Measurements from ENCODE around the gene CORO2A. TPM values are rescaled to one million over a fixed set of nuclear protein-coding genes. Genes with fewer than 3 reads are reported as not detected.
A peak's percentile ranks its signal among the peaks of the same experiment; 100 is the strongest.

Gene CORO2A
- total and polyA plus RNA-seq, 2 of the 13 experiments (the other 11 are each of a cell fraction or from before 2014, with no cell fraction given), result 14.4 to 15.3 TPM

DNA sequence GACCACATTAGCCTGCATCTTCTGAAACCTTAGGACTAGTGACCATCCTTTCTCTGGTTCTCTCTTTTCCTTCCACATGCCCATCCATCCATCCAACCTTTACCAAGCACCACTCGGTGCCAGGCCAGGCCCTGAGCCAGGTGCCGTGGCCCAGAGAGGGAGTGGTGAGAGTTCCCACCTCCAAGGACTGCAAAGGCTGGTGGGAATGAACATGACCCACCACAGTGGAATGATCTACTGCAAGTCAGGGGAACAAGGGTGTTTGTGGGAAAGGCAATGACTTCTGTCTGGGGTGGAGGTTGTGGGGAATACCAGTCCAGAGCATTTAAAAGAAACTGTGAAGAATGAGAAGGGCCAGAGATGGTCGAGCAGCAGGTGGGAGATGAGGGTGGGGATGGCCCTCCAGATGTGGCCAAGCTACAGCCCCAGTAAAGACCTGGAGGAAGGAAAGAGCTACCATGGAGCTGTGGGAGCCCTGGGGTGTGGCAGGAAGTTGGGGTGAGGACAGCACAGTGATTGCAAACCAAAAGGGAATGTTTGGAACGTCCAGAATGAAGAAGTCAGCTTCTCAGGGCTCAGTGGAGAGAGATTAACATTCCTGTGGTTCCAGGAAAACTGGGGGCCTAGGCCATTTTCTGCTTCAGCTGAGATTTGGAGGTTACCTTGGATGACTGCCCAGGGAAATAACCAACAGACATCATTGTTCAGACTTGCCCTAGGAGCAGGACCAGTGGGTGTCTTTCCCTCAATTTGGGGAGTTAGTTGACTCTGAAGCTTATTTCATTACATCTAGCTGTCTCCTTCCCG lies 30.7 kb upstream of the CORO2A start (continued):
- TF ChIP-seq SOX13 (IDR thresholded peaks at IDR 0.05) (no peak), SOX13 (CRISPR knock-in tag; conservative IDR thresholded peaks at IDR 0.05 in 1 of 2, IDR thresholded peaks at IDR 0.05 in 1 of 2) (peak in 1 of 2 experiments; percentile 31; a peak in 1 of 4 replicates), RXRB (CRISPR knock-in tag; IDR thresholded peaks at IDR 0.05; ENCODE audit: borderline replicate concordance) (0 out of 2 replicates have a peak, but pooled peaks have one; percentile 10), ETV5 (CRISPR knock-in tag; IDR thresholded peaks at IDR 0.05; ENCODE audit: borderline replicate concordance) (peak; percentile 16; the same call in 1 of the 2 replicates), RBFOX2 (IDR thresholded peaks at IDR 0.05; ENCODE audit: low read depth, low read length) (no peak), NCOA2 (CRISPR knock-in tag; IDR thresholded peaks at IDR 0.05) (peak; percentile 42; the same call in 1 of the 2 replicates)
- TF ChIP-seq, protein P1, sequence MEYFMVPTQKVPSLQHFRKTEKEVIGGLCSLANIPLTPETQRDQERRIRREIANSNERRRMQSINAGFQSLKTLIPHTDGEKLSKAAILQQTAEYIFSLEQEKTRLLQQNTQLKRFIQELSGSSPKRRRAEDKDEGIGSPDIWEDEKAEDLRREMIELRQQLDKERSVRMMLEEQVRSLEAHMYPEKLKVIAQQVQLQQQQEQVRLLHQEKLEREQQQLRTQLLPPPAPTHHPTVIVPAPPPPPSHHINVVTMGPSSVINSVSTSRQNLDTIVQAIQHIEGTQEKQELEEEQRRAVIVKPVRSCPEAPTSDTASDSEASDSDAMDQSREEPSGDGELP (IDR thresholded peaks at IDR 0.05; ENCODE audit: borderline replicate concordance, low read depth), result peak; percentile 44; the same call in 1 of the 2 replicates
- TF ChIP-seq, protein P2, sequence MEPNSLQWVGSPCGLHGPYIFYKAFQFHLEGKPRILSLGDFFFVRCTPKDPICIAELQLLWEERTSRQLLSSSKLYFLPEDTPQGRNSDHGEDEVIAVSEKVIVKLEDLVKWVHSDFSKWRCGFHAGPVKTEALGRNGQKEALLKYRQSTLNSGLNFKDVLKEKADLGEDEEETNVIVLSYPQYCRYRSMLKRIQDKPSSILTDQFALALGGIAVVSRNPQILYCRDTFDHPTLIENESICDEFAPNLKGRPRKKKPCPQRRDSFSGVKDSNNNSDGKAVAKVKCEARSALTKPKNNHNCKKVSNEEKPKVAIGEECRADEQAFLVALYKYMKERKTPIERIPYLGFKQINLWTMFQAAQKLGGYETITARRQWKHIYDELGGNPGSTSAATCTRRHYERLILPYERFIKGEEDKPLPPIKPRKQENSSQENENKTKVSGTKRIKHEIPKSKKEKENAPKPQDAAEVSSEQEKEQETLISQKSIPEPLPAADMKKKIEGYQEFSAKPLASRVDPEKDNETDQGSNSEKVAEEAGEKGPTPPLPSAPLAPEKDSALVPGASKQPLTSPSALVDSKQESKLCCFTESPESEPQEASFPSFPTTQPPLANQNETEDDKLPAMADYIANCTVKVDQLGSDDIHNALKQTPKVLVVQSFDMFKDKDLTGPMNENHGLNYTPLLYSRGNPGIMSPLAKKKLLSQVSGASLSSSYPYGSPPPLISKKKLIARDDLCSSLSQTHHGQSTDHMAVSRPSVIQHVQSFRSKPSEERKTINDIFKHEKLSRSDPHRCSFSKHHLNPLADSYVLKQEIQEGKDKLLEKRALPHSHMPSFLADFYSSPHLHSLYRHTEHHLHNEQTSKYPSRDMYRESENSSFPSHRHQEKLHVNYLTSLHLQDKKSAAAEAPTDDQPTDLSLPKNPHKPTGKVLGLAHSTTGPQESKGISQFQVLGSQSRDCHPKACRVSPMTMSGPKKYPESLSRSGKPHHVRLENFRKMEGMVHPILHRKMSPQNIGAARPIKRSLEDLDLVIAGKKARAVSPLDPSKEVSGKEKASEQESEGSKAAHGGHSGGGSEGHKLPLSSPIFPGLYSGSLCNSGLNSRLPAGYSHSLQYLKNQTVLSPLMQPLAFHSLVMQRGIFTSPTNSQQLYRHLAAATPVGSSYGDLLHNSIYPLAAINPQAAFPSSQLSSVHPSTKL (CRISPR knock-in tag; IDR thresholded peaks at IDR 0.05), result peak; percentile 54; the same call in 1 of the 2 replicates

Measured in HepG2 (cell line).